Hindlimb muscle (tissue), 1 donor: ENCODE results near the gene ZNF132. TPM values are rescaled to one million over a fixed set of nuclear protein-coding genes. Genes with fewer than 3 reads are reported as not detected.
"Not testable (repeated sequence)": the region's sequence is repeated elsewhere in the genome, so short reads cannot be mapped to it uniquely, and the experiment has no call there.

Experiments used
- DNase-seq: peaks from one replicate; pipeline ENCODE4 v3.0.0-alpha.2; 2013
- polyA plus RNA-seq: library from polyadenylated mRNA; unstranded; fragments of 120-200 nt; gene quantifications from one replicate; pipeline ENCODE4 v1.2.1, GENCODE V29; 2013; ENCODE audit not compliant: insufficient read length

The ZNF132 gene
- polyA plus RNA-seq, 1 donor, result 6.1 TPM

GRCh38 chr19:58466760-58467589 is 27.0 kb upstream of the ZNF132 start, which contains the start of gene ZNF324:
TSS of gene ZNF324 (plus strand) at chr19:58467080. CDS start at chr19:58469186, 2,106 bp downstream.
- peak; percentile 98 for DNase-seq

- no peak for DNase-seq
These were observed 26.3 kb upstream of the ZNF132 start for GRCh38 chr19:58466089-58466759.

GRCh38 chr19:58460039-58460438 is 20.1 kb upstream of the ZNF132 start:
- no peak for DNase-seq

GRCh38 chr19:58456111-58456510 is 16.2 kb upstream of the ZNF132 start:
- no peak for DNase-seq

- no peak for DNase-seq
These were observed 15.4 kb upstream of the ZNF132 start for GRCh38 chr19:58455306-58455705.

GRCh38 chr19:58453743-58454142 is 13.8 kb upstream of the ZNF132 start:
- DNase-seq, result no peak

- DNase-seq, result peak; percentile 97
These were observed 11.6 kb upstream of the ZNF132 start, which contains the start of gene ZNF324B for GRCh38 chr19:58451358-58452101. TSS of gene ZNF324B (plus strand) at chr19:58451622. CDS start at chr19:58453702, 2,080 bp downstream.

GRCh38 chr19:58450856-58451357 is 11.0 kb upstream of the ZNF132 start:
- no peak for DNase-seq

- DNase-seq, result not testable (repeated sequence)
These were observed 10.0 kb upstream of the ZNF132 start for GRCh38 chr19:58449980-58450379.

GRCh38 chr19:58448860-58449259 is 8.9 kb upstream of the ZNF132 start:
- not testable (repeated sequence) for DNase-seq

GRCh38 chr19:58442986-58443385 is 3.0 kb upstream of the ZNF132 start:
- DNase-seq, result not testable (repeated sequence)

- no peak for DNase-seq
These were observed 603 bp upstream of the ZNF132 start for GRCh38 chr19:58440556-58440955.

GRCh38 chr19:58434217-58434616 is 5.7 kb downstream of the ZNF132 start:
- no peak for DNase-seq

GRCh38 chr19:58429745-58430144 is 10.2 kb downstream of the ZNF132 start:
- DNase-seq, result no peak

GRCh38 chr19:58428617-58429016 is 11.3 kb downstream of the ZNF132 start:
- DNase-seq, result no peak

GRCh38 chr19:58417071-58417470 is 22.9 kb downstream of the ZNF132 start:
- no peak for DNase-seq

- DNase-seq, result no peak
These were observed 23.3 kb downstream of the ZNF132 start for GRCh38 chr19:58416604-58417003.

GRCh38 chr19:58409010-58409790 is 30.8 kb downstream of the ZNF132 start:
- no peak for DNase-seq

- DNase-seq, result peak; percentile 95
These were observed 31.6 kb downstream of the ZNF132 start, which contains the start of gene ZNF584 for GRCh38 chr19:58408152-58409009. TSS of gene ZNF584 (plus strand) at chr19:58408649. CDS start at chr19:58409148, 499 bp downstream.

GRCh38 chr19:58407658-58408151 is 32.2 kb downstream of the ZNF132 start:
- DNase-seq, result no peak
